C4-2B (cell line): ENCODE results near the gene GPR148.
"Not testable (repeated sequence)": the region's sequence is repeated elsewhere in the genome, so short reads cannot be mapped to it uniquely, and the experiment has no call there.

Source experiments
- H3K27ac ChIP-seq: fragments of 450-650 bp; 2 replicates; pipeline ENCODE4 v1.5.1; 2017
- ZFX ChIP-seq: fragments of 450-650 bp; IDR thresholded peaks from 2 replicates; pipeline ENCODE4 v1.6.1; 2017
- TF ChIP-seq, protein P1 (sequence below): fragments of 450-650 bp; conservative IDR thresholded peaks from 2 replicates; pipeline ENCODE4 v1.5.1; 2017; ENCODE audit warnings: mild to moderate bottlenecking

The GPR148 gene

DNA sequence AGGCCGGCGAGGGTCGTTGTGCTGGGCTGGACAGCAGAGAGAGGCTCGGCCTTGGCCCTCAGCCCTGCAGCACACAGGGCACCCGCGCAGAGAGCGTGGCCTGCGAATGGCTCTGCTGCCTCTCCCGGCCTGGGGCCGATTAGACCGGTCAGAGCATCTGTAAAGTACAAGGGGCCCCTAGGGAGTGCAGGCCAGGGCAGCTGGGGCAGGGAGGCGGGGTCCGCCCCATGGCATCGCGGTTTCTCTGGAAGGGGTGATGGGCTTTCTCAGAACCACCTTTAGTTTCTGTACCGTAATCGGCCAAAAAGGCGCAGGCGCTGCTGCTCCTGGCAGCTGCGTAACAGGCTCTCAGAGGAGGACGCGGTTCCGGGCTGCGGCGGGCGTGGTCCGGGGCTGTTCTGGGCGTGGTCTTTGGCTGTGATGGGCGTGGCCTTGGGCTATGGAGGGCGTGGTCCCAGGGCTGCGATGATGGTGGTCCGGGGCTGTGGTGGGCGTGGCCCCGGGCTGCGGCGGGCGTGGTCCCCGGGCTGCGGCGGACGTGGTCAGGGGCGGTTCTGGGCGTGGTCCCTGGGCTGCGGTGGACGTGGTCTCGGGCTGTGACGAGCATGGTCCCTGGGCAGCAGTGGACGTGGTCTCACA, 1.5 kb upstream of the GPR148 start:
- TF ChIP-seq, protein P1, sequence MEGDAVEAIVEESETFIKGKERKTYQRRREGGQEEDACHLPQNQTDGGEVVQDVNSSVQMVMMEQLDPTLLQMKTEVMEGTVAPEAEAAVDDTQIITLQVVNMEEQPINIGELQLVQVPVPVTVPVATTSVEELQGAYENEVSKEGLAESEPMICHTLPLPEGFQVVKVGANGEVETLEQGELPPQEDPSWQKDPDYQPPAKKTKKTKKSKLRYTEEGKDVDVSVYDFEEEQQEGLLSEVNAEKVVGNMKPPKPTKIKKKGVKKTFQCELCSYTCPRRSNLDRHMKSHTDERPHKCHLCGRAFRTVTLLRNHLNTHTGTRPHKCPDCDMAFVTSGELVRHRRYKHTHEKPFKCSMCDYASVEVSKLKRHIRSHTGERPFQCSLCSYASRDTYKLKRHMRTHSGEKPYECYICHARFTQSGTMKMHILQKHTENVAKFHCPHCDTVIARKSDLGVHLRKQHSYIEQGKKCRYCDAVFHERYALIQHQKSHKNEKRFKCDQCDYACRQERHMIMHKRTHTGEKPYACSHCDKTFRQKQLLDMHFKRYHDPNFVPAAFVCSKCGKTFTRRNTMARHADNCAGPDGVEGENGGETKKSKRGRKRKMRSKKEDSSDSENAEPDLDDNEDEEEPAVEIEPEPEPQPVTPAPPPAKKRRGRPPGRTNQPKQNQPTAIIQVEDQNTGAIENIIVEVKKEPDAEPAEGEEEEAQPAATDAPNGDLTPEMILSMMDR: no peak
- TF ChIP-seq ZFX: no peak
- no peak overlapping the region for H3K27ac ChIP-seq

DNA sequence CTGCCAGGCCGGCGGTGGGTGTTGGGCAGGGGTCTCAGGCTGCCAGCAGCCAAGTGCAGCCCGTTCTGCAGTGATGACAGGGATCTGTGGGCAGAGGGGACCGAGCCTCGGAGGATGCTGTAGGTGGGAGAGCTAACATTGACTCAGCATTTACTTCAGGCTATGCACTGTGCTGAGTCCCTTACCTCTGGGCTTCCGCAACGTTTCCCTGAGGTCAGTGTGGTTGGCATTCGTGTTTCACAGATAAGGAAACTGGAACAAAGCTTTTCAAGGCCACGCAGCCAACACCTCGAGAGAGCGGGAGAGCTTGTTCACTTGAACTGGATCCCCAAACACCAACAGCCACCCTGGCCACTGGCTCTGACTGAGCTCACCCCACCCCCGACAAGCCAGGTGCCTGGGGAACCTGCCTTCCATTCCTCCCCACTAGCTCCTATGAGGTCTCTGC, 839 bp upstream of the GPR148 start:
- H3K27ac ChIP-seq: no peak overlapping the region
- TF ChIP-seq, protein P1: no peak
- TF ChIP-seq ZFX: no peak

DNA sequence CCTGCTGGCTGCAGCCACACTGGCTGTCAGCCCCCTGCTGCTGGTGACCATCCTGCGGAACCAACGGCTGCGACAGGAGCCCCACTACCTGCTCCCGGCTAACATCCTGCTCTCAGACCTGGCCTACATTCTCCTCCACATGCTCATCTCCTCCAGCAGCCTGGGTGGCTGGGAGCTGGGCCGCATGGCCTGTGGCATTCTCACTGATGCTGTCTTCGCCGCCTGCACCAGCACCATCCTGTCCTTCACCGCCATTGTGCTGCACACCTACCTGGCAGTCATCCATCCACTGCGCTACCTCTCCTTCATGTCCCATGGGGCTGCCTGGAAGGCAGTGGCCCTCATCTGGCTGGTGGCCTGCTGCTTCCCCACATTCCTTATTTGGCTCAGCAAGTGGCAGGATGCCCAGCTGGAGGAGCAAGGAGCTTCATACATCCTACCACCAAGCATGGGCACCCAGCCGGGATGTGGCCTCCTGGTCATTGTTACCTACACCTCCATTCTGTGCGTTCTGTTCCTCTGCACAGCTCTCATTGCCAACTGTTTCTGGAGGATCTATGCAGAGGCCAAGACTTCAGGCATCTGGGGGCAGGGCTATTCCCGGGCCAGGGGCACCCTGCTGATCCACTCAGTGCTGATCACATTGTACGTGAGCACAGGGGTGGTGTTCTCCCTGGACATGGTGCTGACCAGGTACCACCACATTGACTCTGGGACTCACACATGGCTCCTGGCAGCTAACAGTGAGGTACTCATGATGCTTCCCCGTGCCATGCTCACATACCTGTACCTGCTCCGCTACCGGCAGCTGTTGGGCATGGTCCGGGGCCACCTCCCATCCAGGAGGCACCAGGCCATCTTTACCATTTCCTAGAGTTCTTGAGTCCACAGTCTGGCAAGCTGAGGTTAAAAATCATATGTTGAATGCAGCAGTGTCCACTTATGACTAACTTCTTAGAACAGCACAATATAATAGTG, 741 bp downstream of the GPR148 start:
- TF ChIP-seq, protein P1: no peak
- TF ChIP-seq ZFX: no peak
- H3K27ac ChIP-seq: no peak overlapping the region

DNA sequence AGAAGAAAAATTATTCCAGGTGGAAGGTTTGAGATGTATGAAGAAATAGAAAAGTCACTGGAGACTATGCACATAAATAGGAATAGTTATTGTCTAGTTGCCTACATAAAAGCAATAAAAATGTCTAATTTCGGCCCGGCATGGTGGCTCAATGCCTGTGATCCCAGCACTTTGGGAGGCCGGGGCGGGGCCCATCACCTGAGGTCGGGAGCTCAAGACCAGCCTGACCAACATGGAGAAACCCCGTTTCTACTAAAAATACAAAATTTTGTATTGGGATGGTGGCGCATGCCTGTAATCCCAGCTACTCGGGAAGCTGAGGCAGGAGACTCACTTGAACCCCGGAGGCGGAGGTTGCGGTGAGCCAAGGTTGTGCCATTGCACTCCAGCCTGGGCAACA, 3.4 kb downstream of the GPR148 start:
- not testable (repeated sequence) for H3K27ac ChIP-seq

DNA sequence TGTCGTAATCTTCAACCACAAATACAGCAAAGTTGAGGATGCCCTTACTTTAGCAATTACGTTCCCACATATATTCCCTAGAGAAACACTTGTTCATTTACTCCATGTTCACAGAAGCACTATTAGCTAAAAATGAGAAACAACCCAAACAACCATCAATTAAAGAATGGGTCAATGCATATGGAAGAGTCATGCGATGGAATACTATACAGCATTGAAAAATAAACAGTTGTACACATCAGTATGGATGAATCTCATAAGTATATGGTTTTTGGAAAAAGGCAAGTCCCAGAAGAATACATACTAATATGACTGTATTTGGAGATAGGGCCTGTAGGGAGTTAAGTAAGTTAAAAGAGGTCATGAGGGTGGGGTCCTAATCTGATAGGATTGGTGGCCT, 6.3 kb downstream of the GPR148 start:
- H3K27ac ChIP-seq: no peak overlapping the region
- no peak for TF ChIP-seq ZFX
- TF ChIP-seq, protein P1: no peak

DNA sequence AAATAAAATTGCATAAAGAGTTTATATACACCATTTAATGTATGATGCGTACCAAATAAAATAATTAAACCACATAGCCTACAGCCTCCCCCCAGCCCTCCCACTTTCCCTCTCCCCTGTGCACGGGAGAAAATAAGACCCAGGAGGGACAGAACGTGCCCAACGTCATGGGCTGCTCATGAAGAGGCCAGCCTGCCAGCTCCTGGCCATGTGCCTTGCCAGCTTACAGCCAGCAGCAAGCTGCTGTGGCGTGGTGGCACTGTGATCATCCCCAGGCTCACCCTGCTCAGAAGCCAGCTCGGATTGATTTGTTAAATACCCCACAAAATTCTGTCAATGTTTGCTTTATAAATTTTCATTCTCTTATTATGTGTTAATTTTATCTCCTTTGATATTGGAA, 7.6 kb downstream of the GPR148 start:
- no peak overlapping the region for H3K27ac ChIP-seq
- TF ChIP-seq ZFX: no peak
- TF ChIP-seq, protein P1: no peak

DNA sequence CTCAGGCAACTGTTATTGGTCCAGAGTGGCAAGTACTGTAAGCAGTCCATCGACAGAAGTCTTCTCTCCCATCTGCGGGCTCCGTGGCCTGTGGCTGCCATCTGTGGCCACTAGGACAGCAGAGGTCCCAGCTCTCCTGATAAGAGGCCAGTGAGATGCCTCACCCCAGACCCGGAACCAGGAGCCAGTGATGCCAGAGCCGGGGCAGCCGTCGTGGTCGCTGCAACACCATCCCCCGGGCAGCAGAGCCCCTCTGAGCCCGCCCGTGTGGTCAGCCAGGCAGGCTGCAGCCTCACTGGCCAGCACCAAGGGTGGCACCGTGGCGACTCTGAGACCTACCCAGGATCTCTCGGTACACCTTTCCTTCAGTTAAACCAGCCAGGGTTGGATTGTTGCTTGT, 8.7 kb downstream of the GPR148 start:
- no peak overlapping the region for H3K27ac ChIP-seq
- TF ChIP-seq ZFX: no peak
- TF ChIP-seq, protein P1: no peak
